ENCODE results near the gene DUSP23. TPM values are rescaled to one million over a fixed set of nuclear protein-coding genes. Genes with fewer than 3 reads are reported as not detected.

DUSP23 gene
- total RNA-seq, 1 donor from 2014 or later, result 15.7 TPM

- TF ChIP-seq CTCF (IDR thresholded peaks at IDR 0.05), result no peak
- POLR2A ChIA-PET, result no interaction called here
- ATAC-seq (ENCODE audit: low read depth) (no peak), DNase-seq (no peak)
- Mint-ChIP-seq H3K27ac (no peak overlapping the region), H3K4me3 (no peak overlapping the region), H3K9me3 (no peaks in the 10 kb centered on the region), H3K27me3 (peaks cover 5% of the 10 kb centered on the region), H3K4me1 (no peaks in the 10 kb centered on the region), H3K36me3 (ENCODE audit: low read depth) (no peaks in the 10 kb centered on the region)
- intact Hi-C loops (cut with micrococcal nuclease), result no loop called here
- CTCF ChIA-PET, result no interaction called here
Observed at GRCh38 chr1:159753386-159753785, 27.4 kb upstream of the DUSP23 start.

GRCh38 chr1:159755451-159756007, 25.2 kb upstream of the DUSP23 start:
- Mint-ChIP-seq H3K27me3 (peaks cover 5% of the 10 kb centered on the region), H3K9me3 (no peaks in the 10 kb centered on the region), H3K4me3 (no peak overlapping the region), H3K36me3 (ENCODE audit: low read depth) (no peaks in the 10 kb centered on the region), H3K27ac (no peak overlapping the region), H3K4me1 (no peaks in the 10 kb centered on the region)
- TF ChIP-seq CTCF (IDR thresholded peaks at IDR 0.05), result no peak
- intact Hi-C loops (cut with micrococcal nuclease), result no loop called here
- DNase-seq (no peak), ATAC-seq (ENCODE audit: low read depth) (no peak)
- CTCF ChIA-PET, result no interaction called here
- POLR2A ChIA-PET, result no interaction called here

DNA sequence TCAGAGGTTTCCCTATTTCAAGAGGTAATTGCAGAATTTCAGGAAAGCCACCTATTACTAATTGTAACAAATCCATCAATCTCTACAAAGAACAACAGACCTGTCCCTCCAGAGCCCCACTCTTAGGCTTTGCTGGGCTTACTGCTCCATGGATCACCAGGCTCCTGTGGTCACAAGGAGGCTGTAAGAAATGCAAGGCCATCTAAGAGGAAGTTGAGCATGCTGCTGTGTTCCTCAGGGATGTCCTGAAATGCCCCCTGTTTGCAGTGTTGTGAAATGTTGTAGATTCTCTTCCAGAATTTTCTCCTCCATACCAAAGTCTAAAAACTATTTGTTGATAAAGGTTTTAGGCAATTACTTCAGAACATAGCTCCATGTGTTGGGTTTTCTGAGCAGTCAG, 24.4 kb upstream of the DUSP23 start:
- ChIA-PET POLR2A (no interaction called here), CTCF (no interaction called here)
- H3K36me3 Mint-ChIP-seq (ENCODE audit: low read depth), result no peaks in the 10 kb centered on the region
- no peaks in the 10 kb centered on the region for H3K9me3 Mint-ChIP-seq
- intact Hi-C loops (cut with micrococcal nuclease), result no loop called here
- ATAC-seq (ENCODE audit: low read depth) (no peak), DNase-seq (no peak)
- H3K27me3 Mint-ChIP-seq, result peaks cover 5% of the 10 kb centered on the region
- no peak for TF ChIP-seq CTCF (IDR thresholded peaks at IDR 0.05)
- H3K4me1 Mint-ChIP-seq, result no peaks in the 10 kb centered on the region
- H3K4me3 Mint-ChIP-seq, result no peak overlapping the region
- no peak overlapping the region for H3K27ac Mint-ChIP-seq

GRCh38 chr1:159763686-159764085, 17.1 kb upstream of the DUSP23 start:
- POLR2A ChIA-PET, result no interaction called here
- no peak for ATAC-seq (ENCODE audit: low read depth)
- intact Hi-C loops (cut with micrococcal nuclease), result no loop called here
- Mint-ChIP-seq H3K27ac (no peak overlapping the region), H3K4me3 (no peak overlapping the region), H3K27me3 (peaks cover 18% of the 10 kb centered on the region), H3K36me3 (ENCODE audit: low read depth) (no peaks in the 10 kb centered on the region), H3K9me3 (no peaks in the 10 kb centered on the region), H3K4me1 (no peaks in the 10 kb centered on the region)
- CTCF ChIA-PET, result no interaction called here
- no peak for DNase-seq
- no peak for TF ChIP-seq CTCF (IDR thresholded peaks at IDR 0.05)

DNA sequence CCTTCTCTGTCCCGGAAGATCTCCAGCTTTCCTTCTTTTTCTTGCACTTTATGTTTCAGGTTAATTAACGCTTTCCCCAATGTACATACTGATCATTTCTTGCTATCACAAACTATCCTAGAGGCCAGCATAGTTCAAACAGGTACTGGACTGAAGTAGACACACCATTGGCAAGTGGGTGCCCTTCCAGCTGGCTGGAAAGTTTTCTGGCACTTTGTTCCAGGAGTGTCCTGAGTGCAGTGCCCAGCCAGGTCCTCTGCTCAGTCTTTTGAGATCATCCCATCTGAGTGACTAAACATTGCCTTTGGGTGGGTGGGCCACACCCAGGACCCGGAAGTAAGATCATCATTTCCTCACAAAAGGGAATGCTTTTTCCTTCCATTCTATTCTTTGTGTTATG, 15.0 kb upstream of the DUSP23 start:
- Mint-ChIP-seq H3K27ac (no peak overlapping the region), H3K27me3 (peaks cover 25% of the 10 kb centered on the region), H3K4me3 (no peak overlapping the region), H3K36me3 (ENCODE audit: low read depth) (no peaks in the 10 kb centered on the region), H3K9me3 (no peaks in the 10 kb centered on the region), H3K4me1 (no peaks in the 10 kb centered on the region)
- DNase-seq (no peak), ATAC-seq (ENCODE audit: low read depth) (no peak)
- POLR2A ChIA-PET, result no interaction called here
- CTCF ChIA-PET, result no interaction called here
- no peak for TF ChIP-seq CTCF (IDR thresholded peaks at IDR 0.05)
- intact Hi-C loops (cut with micrococcal nuclease), result no loop called here

Data from activated B cell treated with CpG ODN at 0.5 μM for 24 hours (primary cell).